B cell (primary cell): ENCODE data around the gene COL4A6. TPM values are rescaled to one million over a fixed set of nuclear protein-coding genes. Genes with fewer than 3 reads are reported as not detected.

ENCODE experiments used
- ATAC-seq: fragments of 200-7000 bp; cut with Tn5 transposase; one replicate; pipeline ENCODE4 v1.10.0; 2021; ENCODE audit warnings: low read depth, mild to moderate bottlenecking, moderate number of reproducible peaks, moderate library complexity
- CTCF ChIA-PET: fragments of 350-600 bp; sonication (Branson Sonifier 250); formaldehyde crosslinking; loops from one replicate; lab custom pipeline; 2021; ENCODE audit warnings: antibody characterized with exemption, inconsistent platforms; lab: Charles Lee
- POLR2A ChIA-PET: fragments of 350-600 bp; sonication (Branson Sonifier 250); formaldehyde crosslinking; loops from one replicate; lab custom pipeline; 2021; ENCODE audit warnings: antibody characterized with exemption; lab: Charles Lee
- DNase-seq: peaks from one replicate; pipeline ENCODE4 v3.0.0; 2013
- H2AFZ ChIP-seq: 2 replicates; pipeline ENCODE4 v1.6.1; 2012; ENCODE audit warnings: mild to moderate bottlenecking, low read depth, low read length; ENCODE audit not compliant: insufficient read depth, poor library complexity, severe bottlenecking
- H3K27ac ChIP-seq, 2 donors: 1 replicate in 1 of 2; 2 replicates in 1 of 2; pipeline ENCODE4 v1.5.1; 2012 to 2013; ENCODE audit warnings: low read length in 2 of 2, mild to moderate bottlenecking in 2 of 2, moderate library complexity in 1 of 2
- H3K27me3 ChIP-seq, 4 experiments: fragments of 200-600 bp in 1 of 4; sonication (generic) in 1 of 4; replicated peaks in 1 of 4; 1 replicate in 2 of 4; 2 replicates in 2 of 4; pipeline versions ENCODE4 v1.6.1 to v1.7.0; 2013 to 2016; ENCODE audit warnings: low read length in 3 of 4, mild to moderate bottlenecking in 2 of 4, mixed read lengths in 1 of 4, moderate library complexity in 1 of 4; ENCODE audit not compliant: insufficient read depth in 4 of 4, control insufficient read depth in 3 of 4; ENCODE audit errors: control extremely low read depth in 1 of 4
- H3K36me3 ChIP-seq, 2 experiments: replicated peaks in 1 of 2; 1 replicate in 1 of 2; 2 replicates in 1 of 2; pipeline versions ENCODE4 v1.6.1 to v1.7.1; 2013; ENCODE audit warnings: low read length in 1 of 2; ENCODE audit not compliant: insufficient read depth in 2 of 2, control insufficient read depth in 1 of 2; ENCODE audit errors: control extremely low read depth in 1 of 2, extremely low read depth in 1 of 2
- H3K4me1 ChIP-seq, 2 donors: fragments of 200-600 bp in 1 of 2; sonication (generic) in 1 of 2; 1 replicate in 1 of 2; 2 replicates in 1 of 2; pipeline versions ENCODE4 v1.5.1 to v1.6.1; 2013 to 2017; ENCODE audit warnings: low read length in 2 of 2; ENCODE audit not compliant: control insufficient read depth in 2 of 2, insufficient read depth in 2 of 2
- H3K4me2 ChIP-seq: replicated peaks from 2 replicates; pipeline ENCODE3; 2012; ENCODE audit warnings: mild to moderate bottlenecking, low read depth, low read length; ENCODE audit not compliant: poor library complexity, severe bottlenecking
- H3K4me3 ChIP-seq, 5 experiments: fragments of 200-600 bp in 1 of 5; sonication (generic) in 1 of 5; 1 replicate in 3 of 5; 2 replicates in 2 of 5; pipeline versions ENCODE4 v1.5.1 to v1.7.0; 2011 to 2016; ENCODE audit warnings: low read length in 4 of 5, mild to moderate bottlenecking in 4 of 5, low read depth in 2 of 5, control low read depth in 1 of 5, moderate library complexity in 1 of 5; ENCODE audit not compliant: insufficient read depth in 1 of 5; ENCODE audit errors: control extremely low read depth in 1 of 5, extremely low read depth in 1 of 5
- H3K79me2 ChIP-seq: fragments of 200-600 bp; sonication (generic); one replicate; pipeline ENCODE4 v1.6.0; 2016; ENCODE audit warnings: low read length; ENCODE audit not compliant: control insufficient read depth, insufficient read depth
- H3K9ac ChIP-seq: fragments of 200-600 bp; sonication (generic); 2 replicates; pipeline ENCODE4 v1.6.1; 2017; ENCODE audit warnings: mild to moderate bottlenecking, low read length, moderate library complexity
- H3K9me3 ChIP-seq, 3 donors: one replicate each; pipeline versions ENCODE4 v1.6.1 to v1.7.1; 2013; ENCODE audit warnings: low read length in 2 of 3; ENCODE audit not compliant: control insufficient read depth in 2 of 3, insufficient read depth in 1 of 3; ENCODE audit errors: control extremely low read depth in 1 of 3
- H4K20me1 ChIP-seq: 2 replicates; pipeline ENCODE4 v1.6.0; 2012; ENCODE audit warnings: mild to moderate bottlenecking, low read length; ENCODE audit not compliant: insufficient read depth, control insufficient read depth, poor library complexity, severe bottlenecking
- H3K27ac Mint-ChIP-seq: one replicate; pipeline ENCODE4 v1.8.0; 2021; ENCODE audit warnings: mixed read lengths
- H3K27me3 Mint-ChIP-seq: one replicate; pipeline ENCODE4 v1.8.0; 2021; ENCODE audit warnings: mixed read lengths
- H3K4me1 Mint-ChIP-seq: one replicate; pipeline ENCODE4 v1.8.0; 2021; ENCODE audit warnings: mixed read lengths
- H3K4me3 Mint-ChIP-seq: one replicate; pipeline ENCODE4 v1.8.0; 2021; ENCODE audit warnings: mixed read lengths
- H3K9me3 Mint-ChIP-seq: one replicate; pipeline ENCODE4 v1.8.0; 2022; ENCODE audit warnings: mixed read lengths; ENCODE audit not compliant: insufficient read depth
- EZH2 ChIP-seq: IDR thresholded peaks from 2 replicates; pipeline ENCODE4 v1.6.1; 2012; ENCODE audit warnings: borderline replicate concordance, low read depth, mild to moderate bottlenecking, moderate library complexity, low read length; ENCODE audit not compliant: insufficient read depth, poor library complexity, severe bottlenecking
- WGBS: methylation state at CpG from one replicate; pipeline ENCODE4 v1.1.5; 2013; ENCODE audit warnings: missing lambda C conversion rate; ENCODE audit not compliant: insufficient coverage; 5-methylcytosine and 5-hydroxymethylcytosine counted together
- intact Hi-C: fragments of 100-400 bp; cut with micrococcal nuclease; formaldehyde crosslinking; loops from one replicate; pipeline ENCODE4 v1.10.0; 2022
- polyA plus RNA-seq: library from polyadenylated mRNA; depleted of rRNA; stranded (reverse); fragments of >200 nt; gene quantifications from 2 replicates; pipeline ENCODE4 v1.2.3, GENCODE V29; 2012
- total RNA-seq, 2 donors: library from RNA; stranded (reverse); fragments of 120-200 nt in 1 of 2; gene quantifications; 1 replicate in 1 of 2; 2 replicates in 1 of 2; pipeline versions ENCODE4 v1.2.3 to v1.2.4, GENCODE V29; 2013 to 2022
- TF ChIP-seq, protein P1 (sequence below): fragments of 200-600 bp; IDR thresholded peaks from one replicate; pipeline ENCODE4 v1.8.0; 2022; ENCODE audit warnings: antibody characterized with exemption, mild to moderate bottlenecking

Gene COL4A6
- total and polyA plus RNA-seq, 2 donors (not counting 1 experiment from before 2014, with no cell fraction given), result not detected

DNA sequence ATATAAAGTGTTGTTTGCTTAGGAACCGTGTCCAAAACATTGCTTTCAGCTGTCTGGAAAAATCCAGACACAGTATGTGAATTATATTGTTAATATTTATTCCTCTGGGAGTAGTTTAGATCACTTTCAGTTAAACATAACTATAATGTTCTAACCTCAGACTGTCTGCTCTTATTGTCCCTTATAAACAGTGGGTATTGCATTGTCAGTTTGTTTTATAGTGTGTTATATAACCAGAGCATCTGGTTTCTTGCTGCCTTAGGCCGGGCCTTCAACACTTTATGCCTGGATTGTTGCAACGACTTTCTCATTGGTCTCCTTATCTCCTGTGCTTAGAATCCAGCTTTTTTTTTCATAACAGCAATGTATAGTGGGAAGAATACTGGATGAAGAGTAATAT, 320.2 kb downstream of the COL4A6 start:
- no peaks in the 10 kb centered on the region for H3K9me3 Mint-ChIP-seq
- CTCF ChIA-PET, result no interaction called here

DNA sequence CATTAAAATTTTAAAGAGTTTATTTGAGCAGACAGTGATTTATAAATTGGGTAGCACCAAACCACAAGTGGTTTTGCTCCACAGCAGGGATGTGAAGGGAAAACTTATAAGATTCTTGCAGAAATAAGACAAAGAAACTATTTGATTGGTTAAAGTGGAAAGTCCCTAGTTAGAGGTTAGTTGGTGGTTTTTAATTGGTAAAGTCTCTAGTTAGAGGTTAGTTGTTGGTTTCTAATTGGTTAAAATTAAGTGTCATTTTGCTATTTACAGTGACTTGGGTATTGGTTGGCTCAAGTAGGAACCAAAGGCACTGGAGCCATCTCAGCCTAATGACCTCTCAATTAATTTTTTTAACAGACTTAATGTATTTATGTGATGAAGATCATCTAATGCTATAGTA, 323.7 kb downstream of the COL4A6 start:
- DNase-seq, result no peak
- Histone ChIP-seq H3K27me3 (no peaks in the 10 kb centered on the region), H3K36me3 (no peaks in the 10 kb centered on the region), H3K4me1 (no peaks in the 10 kb centered on the region), H3K4me2 (no peak overlapping the region), H4K20me1 (no peaks in the 10 kb centered on the region), H3K79me2 (peaks cover 6% of the 10 kb centered on the region), H3K9me3 (no peaks in the 10 kb centered on the region), H2AFZ (no peak overlapping the region), H3K4me3 (no peak overlapping the region), H3K9ac (no peak overlapping the region), H3K27ac (no peak overlapping the region)
- ChIA-PET POLR2A (no interaction called here), CTCF (no interaction called here)
- Mint-ChIP-seq H3K9me3 (no peaks in the 10 kb centered on the region), H3K27ac (no peak overlapping the region), H3K4me3 (no peak overlapping the region), H3K4me1 (peaks cover 8% of the 10 kb centered on the region), H3K27me3 (no peaks in the 10 kb centered on the region)
- no peak for ATAC-seq
- intact Hi-C loops, result no loop called here
- TF ChIP-seq EZH2, result no peak

More for the DNA sequence above, 320.2 kb downstream of the COL4A6 start:
- Histone ChIP-seq H3K4me2 (no peak overlapping the region), H3K9ac (no peak overlapping the region), H3K9me3 (no peaks in the 10 kb centered on the region), H3K4me1 (no peaks in the 10 kb centered on the region), H3K79me2 (peaks cover 3% of the 10 kb centered on the region), H3K4me3 (no peak overlapping the region), H2AFZ (no peak overlapping the region), H3K27ac (no peak overlapping the region), H4K20me1 (no peaks in the 10 kb centered on the region), H3K27me3 (no peaks in the 10 kb centered on the region), H3K36me3 (no peaks in the 10 kb centered on the region)
- POLR2A ChIA-PET, result no interaction called here
- no peaks in the 10 kb centered on the region for H3K27me3 Mint-ChIP-seq
- WGBS, result no CpG with 5 or more reads among the region's 3 CpGs
- ATAC-seq, result no peak
- no peak for TF ChIP-seq EZH2
- TF ChIP-seq, protein P1, sequence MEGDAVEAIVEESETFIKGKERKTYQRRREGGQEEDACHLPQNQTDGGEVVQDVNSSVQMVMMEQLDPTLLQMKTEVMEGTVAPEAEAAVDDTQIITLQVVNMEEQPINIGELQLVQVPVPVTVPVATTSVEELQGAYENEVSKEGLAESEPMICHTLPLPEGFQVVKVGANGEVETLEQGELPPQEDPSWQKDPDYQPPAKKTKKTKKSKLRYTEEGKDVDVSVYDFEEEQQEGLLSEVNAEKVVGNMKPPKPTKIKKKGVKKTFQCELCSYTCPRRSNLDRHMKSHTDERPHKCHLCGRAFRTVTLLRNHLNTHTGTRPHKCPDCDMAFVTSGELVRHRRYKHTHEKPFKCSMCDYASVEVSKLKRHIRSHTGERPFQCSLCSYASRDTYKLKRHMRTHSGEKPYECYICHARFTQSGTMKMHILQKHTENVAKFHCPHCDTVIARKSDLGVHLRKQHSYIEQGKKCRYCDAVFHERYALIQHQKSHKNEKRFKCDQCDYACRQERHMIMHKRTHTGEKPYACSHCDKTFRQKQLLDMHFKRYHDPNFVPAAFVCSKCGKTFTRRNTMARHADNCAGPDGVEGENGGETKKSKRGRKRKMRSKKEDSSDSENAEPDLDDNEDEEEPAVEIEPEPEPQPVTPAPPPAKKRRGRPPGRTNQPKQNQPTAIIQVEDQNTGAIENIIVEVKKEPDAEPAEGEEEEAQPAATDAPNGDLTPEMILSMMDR, result no peak
- no peak overlapping the region for H3K4me3 Mint-ChIP-seq
- DNase-seq, result no peak
- intact Hi-C loops, result no loop called here
- H3K4me1 Mint-ChIP-seq, result peaks cover 8% of the 10 kb centered on the region
- no peak overlapping the region for H3K27ac Mint-ChIP-seq

Other genes starting within 250 kb of the COL4A6 start
- not detected in 2 replicates for gene COL4A5, start 1.4 kb upstream of the COL4A6 start, total RNA-seq
- gene COL4A5, start 1.4 kb upstream of the COL4A6 start, polyA plus RNA-seq, result not detected in 2 replicates